Thoracic aorta (tissue), 2 donors: ENCODE results near the gene PEX7. TPM values are rescaled to one million over a fixed set of nuclear protein-coding genes. Genes with fewer than 3 reads are reported as not detected.
"Not testable (repeated sequence)": the region's sequence is repeated elsewhere in the genome, so short reads cannot be mapped to it uniquely, and the experiment has no call there.

Experiments used
- ATAC-seq: fragments of 150-250 bp; one replicate; pipeline ENCODE4 v1.8.0; 2017; ENCODE audit warnings: low read depth; ENCODE audit not compliant: insufficient number of reproducible peaks, low FRiP score
- DNase-seq: peaks from one replicate; pipeline ENCODE4 v3.0.0-alpha.2; 2020; ENCODE audit warnings: low spot score
- H3K27ac ChIP-seq, 2 donors: fragments of 200-600 bp; sonication (generic); 1 replicate in 1 of 2; 2 replicates in 1 of 2; pipeline ENCODE4 v1.5.1; 2016; ENCODE audit warnings: mild to moderate bottlenecking in 2 of 2, moderate library complexity in 2 of 2
- H3K27me3 ChIP-seq: fragments of 200-600 bp; sonication (generic); replicated peaks from 2 replicates; pipeline ENCODE4 v1.6.0; 2016; ENCODE audit warnings: mild to moderate bottlenecking; ENCODE audit not compliant: insufficient read depth
- H3K36me3 ChIP-seq: fragments of 200-600 bp; sonication (generic); one replicate; pipeline ENCODE4 v1.5.1; 2016
- H3K4me1 ChIP-seq, 2 donors: fragments of 200-600 bp; sonication (generic); 1 replicate in 1 of 2; 2 replicates in 1 of 2; pipeline versions ENCODE4 v1.5.1 to v1.6.0; 2016; ENCODE audit warnings: low read depth in 2 of 2, mild to moderate bottlenecking in 1 of 2; ENCODE audit not compliant: control insufficient read depth in 1 of 2
- H3K4me3 ChIP-seq: fragments of 200-600 bp; sonication (generic); 2 replicates; pipeline ENCODE4 v1.5.1; 2016; ENCODE audit warnings: mild to moderate bottlenecking
- H3K9me3 ChIP-seq: fragments of 200-600 bp; sonication (generic); 2 replicates; pipeline ENCODE4 v1.5.1; 2016
- CTCF ChIP-seq: fragments of 200-600 bp; sonication (generic); IDR thresholded peaks from one replicate; pipeline ENCODE4 v1.5.1; 2019; ENCODE audit warnings: antibody characterized with exemption
- total RNA-seq, 2 donors: library from RNA; depleted of rRNA; stranded (reverse); fragments of >200 nt; gene quantifications; one replicate each; pipeline versions ENCODE4 v1.1.0 to v1.2.3, GENCODE V29; 2016

Gene PEX7
- total RNA-seq, 2 donors from 2014 or later: 7.6 TPM

GRCh38 chr6:136784910-136785746 lies 37.3 kb upstream of the PEX7 start:
- Histone ChIP-seq H3K4me3 (peak overlapping the region; percentile 56), H3K36me3 (no peaks in the 10 kb centered on the region), H3K4me1 (peaks cover 70 to 89% of the 10 kb centered on the region in 2 donors), H3K27ac (peak overlapping the region; percentile 31 to 97), H3K27me3 (no peaks in the 10 kb centered on the region), H3K9me3 (no peaks in the 10 kb centered on the region)
- DNase-seq (no peak), ATAC-seq (peak; percentile 22)
- no peak for TF ChIP-seq CTCF

- Histone ChIP-seq H3K9me3 (no peaks in the 10 kb centered on the region), H3K4me1 (peaks cover 56 to 76% of the 10 kb centered on the region in 2 donors), H3K36me3 (no peaks in the 10 kb centered on the region), H3K27me3 (no peaks in the 10 kb centered on the region), H3K4me3 (peak overlapping the region; percentile 87), H3K27ac (peak overlapping the region; percentile 97 to 98)
- TF ChIP-seq CTCF: no peak
- ATAC-seq (no peak), DNase-seq (no peak)
Measured at GRCh38 chr6:136786658-136787057, 35.7 kb upstream of the PEX7 start.

- Histone ChIP-seq H3K9me3 (no peaks in the 10 kb centered on the region), H3K27me3 (no peaks in the 10 kb centered on the region), H3K36me3 (no peaks in the 10 kb centered on the region), H3K4me3 (peak overlapping the region; percentile 87), H3K27ac (peak overlapping the region; percentile 97 to 98), H3K4me1 (peaks cover 49 to 66% of the 10 kb centered on the region in 2 donors)
- ATAC-seq (no peak), DNase-seq (no peak)
- no peak for TF ChIP-seq CTCF
Measured at GRCh38 chr6:136787726-136788068, 34.7 kb upstream of the PEX7 start.

- peak overlapping the region; percentile 97 to 98 for H3K27ac ChIP-seq
- H3K4me3 ChIP-seq: peak overlapping the region; percentile 87
- ATAC-seq (no peak), DNase-seq (no peak)
- H3K9me3 ChIP-seq: no peaks in the 10 kb centered on the region
- no peak for TF ChIP-seq CTCF
- no peaks in the 10 kb centered on the region for H3K27me3 ChIP-seq
- H3K4me1 ChIP-seq: peaks cover 46 to 64% of the 10 kb centered on the region in 2 donors
- no peaks in the 10 kb centered on the region for H3K36me3 ChIP-seq
Measured at GRCh38 chr6:136788069-136788902, 34.1 kb upstream of the PEX7 start.

- not testable (repeated sequence) for ATAC-seq, H3K27me3 ChIP-seq, H3K9me3 ChIP-seq, H3K36me3 ChIP-seq, DNase-seq
- Histone ChIP-seq H3K27ac (peak overlapping the region; percentile 97 to 98), H3K4me1 (peaks cover 36 to 58% of the 10 kb centered on the region in 2 donors), H3K4me3 (peak overlapping the region; percentile 87)
Measured at GRCh38 chr6:136789440-136789839, 33.0 kb upstream of the PEX7 start.
